Fibroblast of lung (primary cell): Measurements from ENCODE around the gene COL4A2. TPM values are rescaled to one million over a fixed set of nuclear protein-coding genes. Genes with fewer than 3 reads are reported as not detected.

Experiments
- DNase-seq, 2 donors: peaks; one replicate each; pipeline versions ENCODE4 v3.0.0 to v3.0.0-alpha.2; 2010; ENCODE audit warnings: low read depth in 2 of 2
- H2AFZ ChIP-seq: 2 replicates; pipeline ENCODE4 v1.5.1; 2012; ENCODE audit warnings: low read length, control low read depth, inconsistent platforms
- H3K27ac ChIP-seq: 2 replicates; pipeline ENCODE4 v1.5.1; 2011; ENCODE audit warnings: low read length, control low read depth; ENCODE audit not compliant: insufficient read depth
- H3K27me3 ChIP-seq: 2 replicates; pipeline ENCODE4 v1.5.1; 2011; ENCODE audit warnings: mild to moderate bottlenecking, low read length; ENCODE audit not compliant: control insufficient read depth, insufficient read depth
- H3K36me3 ChIP-seq: 2 replicates; pipeline ENCODE4 v1.5.1; 2011; ENCODE audit warnings: low read length; ENCODE audit not compliant: control insufficient read depth, insufficient read depth
- H3K4me1 ChIP-seq: 2 replicates; pipeline ENCODE4 v1.5.1; 2011; ENCODE audit warnings: low read length; ENCODE audit not compliant: control insufficient read depth, insufficient read depth; ENCODE audit errors: extremely low read depth
- H3K4me2 ChIP-seq: 2 replicates; pipeline ENCODE4 v1.5.1; 2011; ENCODE audit warnings: low read length, control low read depth; ENCODE audit not compliant: insufficient read depth; ENCODE audit errors: extremely low read depth
- H3K4me3 ChIP-seq, 4 experiments: fragments of 200-600 bp in 1 of 4; sonication (generic) in 1 of 4; replicated peaks in 1 of 4; 2 replicates each; pipeline ENCODE4 v1.5.1; 2011 to 2016; ENCODE audit warnings: low read length in 4 of 4, low read depth in 3 of 4, mild to moderate bottlenecking in 3 of 4, control low read depth in 2 of 4, inconsistent platforms in 1 of 4, mixed read lengths in 1 of 4; ENCODE audit not compliant: insufficient read depth in 1 of 4; ENCODE audit errors: control extremely low read depth in 1 of 4
- H3K79me2 ChIP-seq: 2 replicates; pipeline ENCODE4 v1.5.1; 2012; ENCODE audit warnings: mild to moderate bottlenecking, low read length, inconsistent platforms; ENCODE audit not compliant: control insufficient read depth, insufficient read depth
- H3K9ac ChIP-seq: 2 replicates; pipeline ENCODE4 v1.5.1; 2011; ENCODE audit warnings: mild to moderate bottlenecking, low read length, control low read depth; ENCODE audit not compliant: insufficient read depth
- H3K9me3 ChIP-seq: 2 replicates; pipeline ENCODE4 v1.5.1; 2012; ENCODE audit warnings: low read depth, low read length; ENCODE audit not compliant: control insufficient read depth, insufficient read depth
- H4K20me1 ChIP-seq: 2 replicates; pipeline ENCODE4 v1.5.1; 2011; ENCODE audit warnings: low read length; ENCODE audit not compliant: control insufficient read depth, insufficient read depth; ENCODE audit errors: extremely low read depth
- CTCF ChIP-seq, 2 donors: IDR thresholded peaks in 1 of 2; conservative IDR thresholded peaks in 1 of 2; 1 replicate in 1 of 2; 2 replicates in 1 of 2; pipeline ENCODE4 v1.5.1; 2011 to 2012; ENCODE audit warnings: low read length in 2 of 2, control low read depth in 1 of 2, inconsistent platforms in 1 of 2, low read depth in 1 of 2, mild to moderate bottlenecking in 1 of 2
- EZH2 ChIP-seq: IDR thresholded peaks from 2 replicates; pipeline ENCODE4 v1.5.1; 2012; ENCODE audit warnings: low read length, control low read depth, mild to moderate bottlenecking; ENCODE audit errors: missing control alignments
- polyA plus RNA-seq, 2 donors: library from polyadenylated mRNA; depleted of rRNA in 1 of 2; stranded (reverse) in 1 of 2; unstranded in 1 of 2; fragments of >200 nt; gene quantifications; 2 replicates each; pipeline ENCODE4 v1.2.1, GENCODE V29; 2011 to 2012; ENCODE audit warnings: missing spikeins in 1 of 2
- total RNA-seq: library from RNA; depleted of rRNA; stranded (reverse); fragments of >200 nt; gene quantifications from 2 replicates; pipeline ENCODE4 v1.2.1, GENCODE V29; 2014

COL4A2 gene
- total and polyA plus RNA-seq, 2 donors (not counting 1 experiment from before 2014, with no cell fraction given): 93.1 to 463 TPM

GRCh38 chr13:110309661-110310524 lies 2.8 kb downstream of the COL4A2 start:
- H3K27ac ChIP-seq: peak overlapping the region; percentile 73
- no peaks in the 10 kb centered on the region for H4K20me1 ChIP-seq
- peak overlapping the region; percentile 97 for H3K4me2 ChIP-seq
- peak overlapping the region in 2 of 4 experiments; percentile 50 to 66 for H3K4me3 ChIP-seq
- peak overlapping the region; percentile 95 for H3K9ac ChIP-seq
- DNase-seq: no peak
- H3K36me3 ChIP-seq: peaks cover 4% of the 10 kb centered on the region
- H3K79me2 ChIP-seq: peaks cover 93% of the 10 kb centered on the region
- TF ChIP-seq CTCF (conservative IDR thresholded peaks at IDR 0.05 in 1 of 2, IDR thresholded peaks at IDR 0.05 in 1 of 2; ENCODE audit: low read depth in 1 of 2, low read length in 2 of 2) (no peak), EZH2 (no peak)
- H3K4me1 ChIP-seq: peaks cover 15% of the 10 kb centered on the region
- no peaks in the 10 kb centered on the region for H3K27me3 ChIP-seq
- no peaks in the 10 kb centered on the region for H3K9me3 ChIP-seq
- H2AFZ ChIP-seq: no peak overlapping the region

- no peak overlapping the region for H2AFZ ChIP-seq
- peaks cover 86% of the 10 kb centered on the region for H3K79me2 ChIP-seq
- H3K4me2 ChIP-seq: no peak overlapping the region
- no peak for DNase-seq
- no peaks in the 10 kb centered on the region for H4K20me1 ChIP-seq
- H3K4me3 ChIP-seq: peak overlapping the region in 1 of 4 experiments; percentile 26
- TF ChIP-seq EZH2 (no peak), CTCF (conservative IDR thresholded peaks at IDR 0.05 in 1 of 2, IDR thresholded peaks at IDR 0.05 in 1 of 2; ENCODE audit: low read depth in 1 of 2, low read length in 2 of 2) (no peak)
- no peaks in the 10 kb centered on the region for H3K9me3 ChIP-seq
- H3K36me3 ChIP-seq: peaks cover 4% of the 10 kb centered on the region
- peak overlapping the region; percentile 70 for H3K9ac ChIP-seq
- peaks cover 15% of the 10 kb centered on the region for H3K4me1 ChIP-seq
- H3K27ac ChIP-seq: peak overlapping the region; percentile 73
- no peaks in the 10 kb centered on the region for H3K27me3 ChIP-seq
Observed at GRCh38 chr13:110310541-110311442, 3.7 kb downstream of the COL4A2 start.
